PC-9 (cell line): Measurements from ENCODE around the gene TMEM198. TPM values are rescaled to one million over a fixed set of nuclear protein-coding genes. Genes with fewer than 3 reads are reported as not detected.
A peak's percentile ranks its signal among the peaks of the same experiment; 100 is the strongest.

Experiments used
- BruUV-seq: library from RNA; stranded (reverse); fragments of 400-500 nt; replicated peaks from 2 replicates; lab custom pipeline; 2021; lab: Mats Ljungman, UMichigan
- CTCF ChIA-PET: fragments of 300-600 bp; sonication (Branson Sonifier 250); formaldehyde crosslinking; loops from one replicate; lab custom pipeline; 2022; ENCODE audit warnings: antibody characterized with exemption; lab: Charles Lee
- POLR2A ChIA-PET: fragments of 300-600 bp; sonication (Branson Sonifier 250); formaldehyde crosslinking; loops from one replicate; lab custom pipeline; 2022; ENCODE audit warnings: antibody characterized with exemption; ENCODE audit not compliant: unreplicated experiment; lab: Charles Lee
- DNase-seq, 2 experiments: peaks; one replicate each; pipeline versions ENCODE4 v3.0.0 to v3.0.0-alpha.2; 2015 to 2022; ENCODE audit warnings: mixed read lengths in 1 of 2
- H2AFZ ChIP-seq: fragments of 200-600 bp; sonication (generic); 2 replicates; pipeline ENCODE4 v1.8.1; 2017; ENCODE audit warnings: antibody characterized with exemption
- H3F3A ChIP-seq: fragments of 200-600 bp; sonication (generic); 2 replicates; pipeline ENCODE4 v1.8.1; 2017; ENCODE audit warnings: antibody characterized with exemption, mild to moderate bottlenecking, low read depth; ENCODE audit not compliant: insufficient read depth
- H3K27ac ChIP-seq: fragments of 200-600 bp; sonication (generic); 2 replicates; pipeline ENCODE4 v1.6.1; 2016; ENCODE audit warnings: mixed run types
- H3K27me3 ChIP-seq: fragments of 200-600 bp; sonication (generic); 2 replicates; pipeline ENCODE4 v1.6.1; 2016; ENCODE audit warnings: low read depth, mixed run types; ENCODE audit not compliant: insufficient read depth
- H3K36me3 ChIP-seq: fragments of 200-600 bp; sonication (generic); 2 replicates; pipeline ENCODE4 v1.6.1; 2016; ENCODE audit warnings: low read depth, mixed run types
- H3K4me1 ChIP-seq: fragments of 200-600 bp; sonication (generic); replicated peaks from 2 replicates; pipeline ENCODE4 v1.6.1; 2016; ENCODE audit warnings: mixed run types; ENCODE audit not compliant: insufficient read depth
- H3K4me2 ChIP-seq: fragments of 200-600 bp; sonication (generic); 2 replicates; pipeline ENCODE4 v1.6.1; 2017; ENCODE audit warnings: mixed run types
- H3K4me3 ChIP-seq: fragments of 200-600 bp; sonication (generic); 2 replicates; pipeline ENCODE4 v1.6.1; 2016; ENCODE audit warnings: mixed run types
- H3K79me2 ChIP-seq: fragments of 200-600 bp; sonication (generic); 2 replicates; pipeline ENCODE4 v1.6.1; 2017; ENCODE audit warnings: low read depth, mixed run types
- H3K9me2 ChIP-seq: fragments of 200-600 bp; sonication (generic); 2 replicates; pipeline ENCODE4 v1.8.1; 2017; ENCODE audit warnings: mild to moderate bottlenecking; ENCODE audit not compliant: insufficient read depth
- H3K9me3 ChIP-seq: fragments of 200-600 bp; sonication (generic); 2 replicates; pipeline ENCODE4 v1.8.1; 2016; ENCODE audit warnings: low read depth; ENCODE audit not compliant: insufficient read depth
- H4K20me1 ChIP-seq: fragments of 200-600 bp; sonication (generic); 2 replicates; pipeline ENCODE4 v1.8.1; 2017; ENCODE audit not compliant: insufficient read depth
- EZH2 ChIP-seq: fragments of 200-600 bp; sonication (generic); IDR thresholded peaks from 2 replicates; pipeline ENCODE4 v1.8.0; 2017; ENCODE audit warnings: antibody characterized with exemption, low read depth
- intact Hi-C: fragments of 100-400 bp; cut with micrococcal nuclease; formaldehyde crosslinking; loops from one replicate; pipeline ENCODE4 v1.10.0; 2022; ENCODE audit not compliant: unreplicated experiment
- total RNA-seq: library from RNA; stranded (reverse); gene quantifications from 2 replicates; pipeline ENCODE4 v1.2.3, GENCODE V29; 2021
- TF ChIP-seq, protein P1 (sequence below): fragments of 200-600 bp; sonication (generic); conservative IDR thresholded peaks from 2 replicates; pipeline ENCODE4 v1.6.1; 2017; ENCODE audit warnings: mixed run types, antibody characterized with exemption, mild to moderate bottlenecking, moderate library complexity

TMEM198 gene
- total RNA-seq, 1 experiment from 2014 or later: 3.6 TPM

DNA sequence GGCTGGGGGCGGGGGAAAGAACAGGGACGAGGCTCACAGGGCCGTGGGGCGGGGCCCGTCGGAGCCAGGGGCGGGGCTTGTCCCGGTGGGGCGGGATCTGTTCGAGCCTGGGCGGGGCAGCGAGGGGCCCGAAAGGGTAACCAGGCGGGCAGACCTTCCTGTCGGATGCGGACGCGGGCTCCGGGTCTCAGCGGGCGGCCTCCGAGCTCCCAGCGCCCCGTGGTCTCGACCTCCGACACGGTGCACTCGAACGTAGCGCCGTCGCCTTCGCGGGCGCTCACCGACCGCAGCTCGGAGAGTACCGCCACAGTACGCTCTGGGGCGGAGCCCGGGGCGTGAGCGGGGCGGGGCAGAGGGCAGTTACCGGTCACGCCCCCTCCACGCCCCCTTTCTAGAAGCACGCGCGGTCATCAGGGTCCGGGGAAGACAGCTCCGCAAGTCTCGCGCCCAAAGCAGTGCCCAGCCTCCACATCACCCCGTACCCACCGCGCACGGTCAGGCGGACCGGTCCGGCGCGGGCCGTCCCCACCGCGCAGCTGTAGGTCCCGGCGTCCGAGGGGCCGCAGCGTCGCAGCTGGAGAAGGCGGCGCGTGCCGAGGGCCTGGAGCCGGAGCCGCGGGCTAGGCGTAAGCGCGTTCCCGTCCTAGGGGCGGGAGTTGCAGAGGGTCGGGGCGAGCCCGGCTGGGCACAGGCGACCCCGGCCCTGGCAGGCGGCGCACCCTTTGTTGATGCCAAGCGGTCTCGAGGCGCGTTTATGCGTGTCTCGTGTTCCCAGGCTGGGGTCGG lies 8.7 kb downstream of the TMEM198 start:
- intact Hi-C loops: no loop called here
- no TSS peak for BruUV-seq
- no peaks in the 10 kb centered on the region for H3K79me2 ChIP-seq
- TF ChIP-seq EZH2: no peak
- TF ChIP-seq, protein P1, sequence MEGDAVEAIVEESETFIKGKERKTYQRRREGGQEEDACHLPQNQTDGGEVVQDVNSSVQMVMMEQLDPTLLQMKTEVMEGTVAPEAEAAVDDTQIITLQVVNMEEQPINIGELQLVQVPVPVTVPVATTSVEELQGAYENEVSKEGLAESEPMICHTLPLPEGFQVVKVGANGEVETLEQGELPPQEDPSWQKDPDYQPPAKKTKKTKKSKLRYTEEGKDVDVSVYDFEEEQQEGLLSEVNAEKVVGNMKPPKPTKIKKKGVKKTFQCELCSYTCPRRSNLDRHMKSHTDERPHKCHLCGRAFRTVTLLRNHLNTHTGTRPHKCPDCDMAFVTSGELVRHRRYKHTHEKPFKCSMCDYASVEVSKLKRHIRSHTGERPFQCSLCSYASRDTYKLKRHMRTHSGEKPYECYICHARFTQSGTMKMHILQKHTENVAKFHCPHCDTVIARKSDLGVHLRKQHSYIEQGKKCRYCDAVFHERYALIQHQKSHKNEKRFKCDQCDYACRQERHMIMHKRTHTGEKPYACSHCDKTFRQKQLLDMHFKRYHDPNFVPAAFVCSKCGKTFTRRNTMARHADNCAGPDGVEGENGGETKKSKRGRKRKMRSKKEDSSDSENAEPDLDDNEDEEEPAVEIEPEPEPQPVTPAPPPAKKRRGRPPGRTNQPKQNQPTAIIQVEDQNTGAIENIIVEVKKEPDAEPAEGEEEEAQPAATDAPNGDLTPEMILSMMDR: no peak
- peak overlapping the region; percentile 57 for H3K4me3 ChIP-seq
- DNase-seq: peak; percentile 37 to 90
- POLR2A ChIA-PET: interaction anchor here (0.5 to 0.6 kb wide), 4 partner anchors 18 to 74 kb away, joined by 3 to 6 read pairs (median 3); a partner anchor contains a TSS
- H3K27me3 ChIP-seq: no peaks in the 10 kb centered on the region
- no peaks in the 10 kb centered on the region for H4K20me1 ChIP-seq
- CTCF ChIA-PET: interaction anchor here (0.6 to 1.3 kb wide), 3 partner anchors 9 to 1209 kb away, joined by 3 to 18 read pairs (median 13); no protein-coding TSS in a partner anchor
- peak overlapping the region; percentile 79 for H2AFZ ChIP-seq
- peak overlapping the region; percentile 88 for H3K4me2 ChIP-seq
- H3K9me3 ChIP-seq: no peaks in the 10 kb centered on the region
- no peak overlapping the region for H3K27ac ChIP-seq
- no peaks in the 10 kb centered on the region for H3K4me1 ChIP-seq
- H3F3A ChIP-seq: no peaks in the 10 kb centered on the region
- H3K9me2 ChIP-seq: no peaks in the 10 kb centered on the region
- H3K36me3 ChIP-seq: no peaks in the 10 kb centered on the region

DNA sequence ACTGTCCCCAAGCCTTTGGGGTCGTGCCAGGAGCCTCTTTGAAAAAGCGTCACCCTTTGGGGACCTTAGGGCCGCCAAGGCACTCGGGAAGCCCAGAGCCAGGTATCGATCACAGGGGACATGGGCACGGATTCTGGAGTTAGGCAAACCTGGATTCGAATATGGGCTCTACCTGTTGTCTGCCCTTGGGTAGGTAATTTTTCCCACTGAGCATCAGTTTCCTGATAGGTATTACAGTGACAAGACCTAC lies 9.3 kb downstream of the TMEM198 start:
- no TSS peak for BruUV-seq
- Histone ChIP-seq H2AFZ (no peak overlapping the region), H3K36me3 (no peaks in the 10 kb centered on the region), H3K79me2 (no peaks in the 10 kb centered on the region), H4K20me1 (no peaks in the 10 kb centered on the region), H3K4me2 (peak overlapping the region; percentile 88), H3K27me3 (no peaks in the 10 kb centered on the region), H3K9me3 (no peaks in the 10 kb centered on the region), H3K4me1 (no peaks in the 10 kb centered on the region), H3K27ac (no peak overlapping the region), H3K4me3 (peak overlapping the region; percentile 57; the same call in 1 of the 2 replicates), H3F3A (no peaks in the 10 kb centered on the region), H3K9me2 (no peaks in the 10 kb centered on the region)
- CTCF ChIA-PET: interaction anchor here (1.3 kb wide), 1 partner anchor 8 kb away, joined by 3 read pairs; no protein-coding TSS in a partner anchor
- TF ChIP-seq, protein P1: no peak
- TF ChIP-seq EZH2: no peak
- POLR2A ChIA-PET: no interaction called here
- no peak for DNase-seq
- intact Hi-C loops: no loop called here

DNA sequence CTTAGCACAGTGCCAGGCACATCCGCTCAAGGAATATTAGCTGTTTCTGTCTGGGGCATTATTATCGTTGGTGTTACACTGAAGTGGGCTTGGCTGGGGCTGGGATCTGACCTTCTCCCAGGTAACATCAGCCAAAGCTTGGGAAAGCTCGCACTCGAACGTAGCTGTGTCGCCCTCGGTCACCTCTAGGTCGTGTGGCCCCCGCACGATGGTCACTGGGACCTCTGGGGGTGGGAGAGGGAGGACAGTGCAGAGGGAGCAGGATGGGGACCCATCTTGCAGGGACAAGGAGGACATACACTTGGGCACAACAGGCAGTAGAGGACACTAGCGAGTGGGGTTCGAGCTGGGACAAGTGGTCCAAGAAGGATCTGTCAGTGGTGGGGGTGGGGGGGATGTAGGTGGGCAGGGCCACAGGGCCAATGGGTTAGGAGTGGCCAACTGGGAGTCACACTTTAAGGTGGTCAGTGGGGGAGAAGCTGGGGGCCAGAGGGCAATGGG lies 9.7 kb downstream of the TMEM198 start:
- Histone ChIP-seq H3K9me2 (no peaks in the 10 kb centered on the region), H3F3A (no peaks in the 10 kb centered on the region), H3K4me1 (no peaks in the 10 kb centered on the region), H2AFZ (no peak overlapping the region), H3K27ac (no peak overlapping the region), H3K4me3 (peak overlapping the region; percentile 57; the same call in 1 of the 2 replicates), H3K27me3 (no peaks in the 10 kb centered on the region), H3K79me2 (no peaks in the 10 kb centered on the region), H4K20me1 (no peaks in the 10 kb centered on the region), H3K4me2 (peak overlapping the region; percentile 88; the same call in 1 of the 2 replicates), H3K36me3 (no peaks in the 10 kb centered on the region), H3K9me3 (no peaks in the 10 kb centered on the region)
- ChIA-PET POLR2A (interaction anchor here (0.5 kb wide), 1 partner anchor 132 kb away, joined by 3 read pairs; no protein-coding TSS in a partner anchor), CTCF (interaction anchor here (1.3 kb wide), 1 partner anchor 8 kb away, joined by 3 read pairs; no protein-coding TSS in a partner anchor)
- TF ChIP-seq, protein P1: no peak
- TF ChIP-seq EZH2: no peak
- BruUV-seq: no TSS peak
- intact Hi-C loops: no loop called here
- no peak for DNase-seq
